ENCODE results near the gene DHRS2.

DHRS2 gene

GRCh38 chr14:23643533-23644194 is 7.5 kb downstream of the DHRS2 start (continued):
- TF ChIP-seq POU6F1 (CRISPR knock-in tag; IDR thresholded peaks at IDR 0.05; ENCODE audit: borderline replicate concordance, low read depth): no peak

- TF ChIP-seq PATZ1 (CRISPR knock-in tag; IDR thresholded peaks at IDR 0.05; ENCODE audit: borderline replicate concordance): no peak
- TF ChIP-seq GLIS3 (CRISPR knock-in tag; IDR thresholded peaks at IDR 0.05): no peak
- no peak for TF ChIP-seq SNAI2 (CRISPR knock-in tag; IDR thresholded peaks at IDR 0.05)
- no peak for TF ChIP-seq ESRRG (CRISPR knock-in tag; IDR thresholded peaks at IDR 0.05)
- no peak for TF ChIP-seq ZNF8 (CRISPR knock-in tag; IDR thresholded peaks at IDR 0.05)
- TF ChIP-seq ISL1 (CRISPR knock-in tag; IDR thresholded peaks at IDR 0.05): no peak
- no peak for TF ChIP-seq TSHZ2 (CRISPR knock-in tag; IDR thresholded peaks at IDR 0.05)
- TF ChIP-seq ZFP30 (CRISPR knock-in tag; IDR thresholded peaks at IDR 0.05): no peak
- no peak for TF ChIP-seq ARNTL (CRISPR knock-in tag; IDR thresholded peaks at IDR 0.05; ENCODE audit: borderline replicate concordance, low read depth)
- TF ChIP-seq OSR1 (CRISPR knock-in tag; IDR thresholded peaks at IDR 0.05): no peak
- no peak for TF ChIP-seq CREB5 (CRISPR knock-in tag; IDR thresholded peaks at IDR 0.05; ENCODE audit: low read depth)
- ATAC-seq: no peak
Observed at GRCh38 chr14:23644195-23644918, 8.2 kb downstream of the DHRS2 start.

GRCh38 chr14:23644919-23645336 is 8.8 kb downstream of the DHRS2 start:
- ATAC-seq: no peak
- TF ChIP-seq ZFP30 (CRISPR knock-in tag; IDR thresholded peaks at IDR 0.05) (no peak), ZNF565 (CRISPR knock-in tag; conservative IDR thresholded peaks at IDR 0.05; ENCODE audit: low read depth) (no peak), ESRRG (CRISPR knock-in tag; IDR thresholded peaks at IDR 0.05) (no peak), TOX (CRISPR knock-in tag; IDR thresholded peaks at IDR 0.05; ENCODE audit: borderline replicate concordance) (no peak), CSRNP3 (CRISPR knock-in tag; IDR thresholded peaks at IDR 0.05) (no peak), ARNTL (CRISPR knock-in tag; IDR thresholded peaks at IDR 0.05; ENCODE audit: borderline replicate concordance, low read depth) (no peak), POU6F1 (CRISPR knock-in tag; IDR thresholded peaks at IDR 0.05; ENCODE audit: borderline replicate concordance, low read depth) (no peak), CSDC2 (CRISPR knock-in tag; IDR thresholded peaks at IDR 0.05) (no peak), RARB (CRISPR knock-in tag; IDR thresholded peaks at IDR 0.05) (no peak), ZNF70 (CRISPR knock-in tag; IDR thresholded peaks at IDR 0.05) (no peak), PATZ1 (CRISPR knock-in tag; IDR thresholded peaks at IDR 0.05; ENCODE audit: borderline replicate concordance) (no peak), TSHZ2 (CRISPR knock-in tag; IDR thresholded peaks at IDR 0.05) (no peak), TCF4 (CRISPR knock-in tag; IDR thresholded peaks at IDR 0.05; ENCODE audit: borderline replicate concordance) (no peak), ZC3H10 (CRISPR knock-in tag; IDR thresholded peaks at IDR 0.05) (no peak)

Data from SK-N-SH treated with all-trans-retinoic acid at 6 μM for 48 hours (cell line).